DND-41 (cell line): ENCODE results near the gene B3GLCT.

ENCODE experiments used
- EZH2 ChIP-seq: IDR thresholded peaks from 3 replicates; pipeline ENCODE4 v1.6.1; 2012; ENCODE audit warnings: borderline replicate concordance, low read depth, mild to moderate bottlenecking, moderate library complexity, low read length, inconsistent platforms; ENCODE audit not compliant: severe bottlenecking
- TF ChIP-seq, protein P1 (sequence below): IDR thresholded peaks from 2 replicates; pipeline ENCODE4 v1.5.1; 2012; ENCODE audit warnings: borderline replicate concordance, low read length, moderate library complexity, mild to moderate bottlenecking; ENCODE audit not compliant: poor library complexity, severe bottlenecking; ENCODE audit errors: extremely low read depth

DNA sequence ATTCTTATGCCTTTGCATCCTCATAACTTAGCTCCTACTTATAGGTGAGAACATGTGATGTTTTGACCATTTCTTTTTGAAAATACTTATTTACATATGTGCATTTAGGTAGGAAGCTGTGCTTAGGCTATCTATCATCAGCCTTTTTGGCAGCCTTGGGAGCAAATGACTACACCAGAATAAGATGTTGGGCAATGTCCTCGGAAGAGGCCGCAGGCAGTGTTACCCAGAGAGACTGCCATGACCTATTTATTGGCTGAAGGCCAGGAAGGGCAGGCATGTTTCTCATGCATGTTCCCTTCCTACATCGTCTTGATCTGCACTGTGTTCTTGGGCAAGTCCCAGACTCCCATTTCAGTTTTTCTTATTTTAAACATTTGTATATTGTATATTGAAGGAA lies 122.3 kb downstream of the B3GLCT start:
- TF ChIP-seq, protein P1, sequence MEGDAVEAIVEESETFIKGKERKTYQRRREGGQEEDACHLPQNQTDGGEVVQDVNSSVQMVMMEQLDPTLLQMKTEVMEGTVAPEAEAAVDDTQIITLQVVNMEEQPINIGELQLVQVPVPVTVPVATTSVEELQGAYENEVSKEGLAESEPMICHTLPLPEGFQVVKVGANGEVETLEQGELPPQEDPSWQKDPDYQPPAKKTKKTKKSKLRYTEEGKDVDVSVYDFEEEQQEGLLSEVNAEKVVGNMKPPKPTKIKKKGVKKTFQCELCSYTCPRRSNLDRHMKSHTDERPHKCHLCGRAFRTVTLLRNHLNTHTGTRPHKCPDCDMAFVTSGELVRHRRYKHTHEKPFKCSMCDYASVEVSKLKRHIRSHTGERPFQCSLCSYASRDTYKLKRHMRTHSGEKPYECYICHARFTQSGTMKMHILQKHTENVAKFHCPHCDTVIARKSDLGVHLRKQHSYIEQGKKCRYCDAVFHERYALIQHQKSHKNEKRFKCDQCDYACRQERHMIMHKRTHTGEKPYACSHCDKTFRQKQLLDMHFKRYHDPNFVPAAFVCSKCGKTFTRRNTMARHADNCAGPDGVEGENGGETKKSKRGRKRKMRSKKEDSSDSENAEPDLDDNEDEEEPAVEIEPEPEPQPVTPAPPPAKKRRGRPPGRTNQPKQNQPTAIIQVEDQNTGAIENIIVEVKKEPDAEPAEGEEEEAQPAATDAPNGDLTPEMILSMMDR: no peak
- TF ChIP-seq EZH2: no peak
